Stimulated activated CD4-positive, alpha-beta T cell treated with anti-CD3 and anti-CD28 coated beads, Interleukin-4, amount 100 ng/mL, for 4 hours (primary cell): Measurements from ENCODE around the gene ANKRD40CL.
"Not testable (repeated sequence)": the region's sequence is repeated elsewhere in the genome, so short reads cannot be mapped to it uniquely, and the experiment has no call there.

Source experiments
- DNase-seq, 2 experiments: peaks; one replicate each; pipeline ENCODE4 v3.0.0-alpha.2; 2020

ANKRD40CL gene

GRCh38 chr17:50767446-50767845, at the start of gene ANKRD40CL:
Gene ANKRD40CL, minus strand, starts transcription at chr17:50767518. Its CDS starts 605 bp downstream, at chr17:50766913.
- DNase-seq, result no peak

GRCh38 chr17:50816271-50816670, 49.0 kb upstream of the ANKRD40CL start:
- no peak for DNase-seq

GRCh38 chr17:50815400-50815799, 48.1 kb upstream of the ANKRD40CL start:
- DNase-seq, result no peak

- no peak for DNase-seq
Measured at GRCh38 chr17:50813583-50813982, 46.3 kb upstream of the ANKRD40CL start.

- no peak for DNase-seq
Measured at GRCh38 chr17:50808888-50809287, 41.6 kb upstream of the ANKRD40CL start.

- DNase-seq, result no peak
Measured at GRCh38 chr17:50808413-50808812, 41.1 kb upstream of the ANKRD40CL start.

GRCh38 chr17:50807675-50808074, 40.4 kb upstream of the ANKRD40CL start:
- DNase-seq, result no peak

- DNase-seq, result no peak
Measured at GRCh38 chr17:50807009-50807408, 39.7 kb upstream of the ANKRD40CL start.

GRCh38 chr17:50806141-50806643, 38.9 kb upstream of the ANKRD40CL start:
- DNase-seq, result no peak

GRCh38 chr17:50805486-50805885, 38.2 kb upstream of the ANKRD40CL start:
- no peak for DNase-seq

- DNase-seq, result not testable (repeated sequence)
Measured at GRCh38 chr17:50804749-50805475, 37.6 kb upstream of the ANKRD40CL start.

GRCh38 chr17:50803676-50804075, 36.4 kb upstream of the ANKRD40CL start:
- no peak for DNase-seq

- no peak for DNase-seq
Measured at GRCh38 chr17:50802609-50803571, 35.6 kb upstream of the ANKRD40CL start.

GRCh38 chr17:50800196-50800700, 32.9 kb upstream of the ANKRD40CL start:
- DNase-seq, result no peak

- DNase-seq, result no peak
Measured at GRCh38 chr17:50799582-50799981, 32.3 kb upstream of the ANKRD40CL start.

- no peak for DNase-seq
Measured at GRCh38 chr17:50798424-50799288, 31.3 kb upstream of the ANKRD40CL start.

- no peak for DNase-seq
Measured at GRCh38 chr17:50797135-50797810, 30.0 kb upstream of the ANKRD40CL start.

- no peak for DNase-seq
Measured at GRCh38 chr17:50794361-50794760, 27.0 kb upstream of the ANKRD40CL start.

GRCh38 chr17:50793007-50793406, 25.7 kb upstream of the ANKRD40CL start:
- DNase-seq, result no peak

- no peak for DNase-seq
Measured at GRCh38 chr17:50792132-50792531, 24.8 kb upstream of the ANKRD40CL start.

- DNase-seq, result no peak
Measured at GRCh38 chr17:50790618-50791017, 23.3 kb upstream of the ANKRD40CL start.

- no peak for DNase-seq
Measured at GRCh38 chr17:50787106-50787505, 19.8 kb upstream of the ANKRD40CL start.
